Hypothalamus (tissue), 51 donors: ENCODE results near the gene TNFSF8.

ENCODE experiments used
- DNase-seq, 51 donors: peaks; one replicate each; lab custom pipeline; 2025; lab: John Stamatoyannopoulos, UW

TNFSF8 gene

GRCh38 chr9:114883709-114884108 is 46.7 kb downstream of the TNFSF8 start:
- no peak for DNase-seq

- peak in 1 of 51 donors; percentile 30 for DNase-seq
Observed at GRCh38 chr9:114880291-114880745, 50.1 kb downstream of the TNFSF8 start.

GRCh38 chr9:114878879-114879564 is 51.4 kb downstream of the TNFSF8 start:
- DNase-seq = no peak

- no peak for DNase-seq
Observed at GRCh38 chr9:114869845-114870244, 60.5 kb downstream of the TNFSF8 start.

GRCh38 chr9:114869378-114869777 is 61.0 kb downstream of the TNFSF8 start:
- DNase-seq = no peak

GRCh38 chr9:114867327-114867726 is 63.1 kb downstream of the TNFSF8 start:
- no peak for DNase-seq

GRCh38 chr9:114864471-114864870 is 65.9 kb downstream of the TNFSF8 start:
- DNase-seq = no peak

GRCh38 chr9:114861922-114862605 is 68.3 kb downstream of the TNFSF8 start:
- no peak for DNase-seq

- DNase-seq = no peak
Observed at GRCh38 chr9:114861273-114861672, 69.1 kb downstream of the TNFSF8 start.

GRCh38 chr9:114860187-114860586 is 70.2 kb downstream of the TNFSF8 start:
- DNase-seq = no peak

GRCh38 chr9:114856942-114857315 is 73.5 kb downstream of the TNFSF8 start:
- DNase-seq = no peak

GRCh38 chr9:114856215-114856941 is 74.0 kb downstream of the TNFSF8 start:
- DNase-seq = no peak

GRCh38 chr9:114855488-114855887 is 74.9 kb downstream of the TNFSF8 start:
- no peak for DNase-seq

GRCh38 chr9:114854736-114855355 is 75.5 kb downstream of the TNFSF8 start:
- DNase-seq = no peak

GRCh38 chr9:114853071-114853855 is 77.1 kb downstream of the TNFSF8 start:
- DNase-seq = no peak

- DNase-seq = peak in 3 of 51 donors; percentile 1 to 12 (median 6)
Observed at GRCh38 chr9:114852050-114852594, 78.3 kb downstream of the TNFSF8 start.

- DNase-seq = no peak
Observed at GRCh38 chr9:114851306-114851705, 79.1 kb downstream of the TNFSF8 start.
